Mesendoderm (in vitro differentiated cells): Measurements from ENCODE around the gene TSC2.

Experiments
- DNase-seq: peaks from one replicate; pipeline ENCODE4 v3.0.0; 2013
- H2AK5ac ChIP-seq: 2 replicates; pipeline ENCODE4 v1.6.1; 2013; ENCODE audit warnings: low read length, inconsistent platforms
- H2BK120ac ChIP-seq: 2 replicates; pipeline ENCODE4 v1.6.1; 2013; ENCODE audit warnings: low read depth, mild to moderate bottlenecking, low read length, moderate library complexity, mixed read lengths
- H2BK15ac ChIP-seq: replicated peaks from 2 replicates; pipeline ENCODE4 v1.6.1; 2013; ENCODE audit warnings: low read depth, mild to moderate bottlenecking, moderate library complexity
- H2BK5ac ChIP-seq: 2 replicates; pipeline ENCODE4 v1.6.1; 2013; ENCODE audit warnings: low read length, inconsistent platforms
- H3K18ac ChIP-seq: 2 replicates; pipeline ENCODE4 v1.6.1; 2013; ENCODE audit warnings: mild to moderate bottlenecking, low read length, mixed read lengths
- H3K23ac ChIP-seq: one replicate; pipeline ENCODE4 v1.6.1; 2013; ENCODE audit warnings: low read length
- H3K27ac ChIP-seq: 2 replicates; pipeline ENCODE4 v1.5.1; 2013; ENCODE audit warnings: low read depth, mild to moderate bottlenecking, inconsistent platforms, low read length, moderate library complexity
- H3K27me3 ChIP-seq: 2 replicates; pipeline ENCODE4 v1.6.1; 2013; ENCODE audit warnings: low read length, control low read depth, mild to moderate bottlenecking, inconsistent platforms; ENCODE audit not compliant: insufficient read depth, poor library complexity
- H3K36me3 ChIP-seq: 2 replicates; pipeline ENCODE4 v1.6.1; 2013; ENCODE audit warnings: low read length, inconsistent platforms; ENCODE audit not compliant: control insufficient read depth, insufficient read depth
- H3K4ac ChIP-seq: one replicate; pipeline ENCODE4 v1.6.1; 2013; ENCODE audit warnings: low read depth, mild to moderate bottlenecking, low read length, moderate library complexity
- H3K4me1 ChIP-seq: 2 replicates; pipeline ENCODE4 v1.6.1; 2013; ENCODE audit warnings: low read depth, low read length, inconsistent platforms; ENCODE audit not compliant: control insufficient read depth
- H3K4me2 ChIP-seq: 2 replicates; pipeline ENCODE4 v1.6.1; 2013; ENCODE audit warnings: low read length
- H3K4me3 ChIP-seq: 2 replicates; pipeline ENCODE4 v1.5.1; 2013; ENCODE audit warnings: mild to moderate bottlenecking, low read length
- H3K56ac ChIP-seq: one replicate; pipeline ENCODE4 v1.6.1; 2013; ENCODE audit warnings: low read length
- H3K79me1 ChIP-seq: 2 replicates; pipeline ENCODE4 v1.6.1; 2013; ENCODE audit warnings: low read length, inconsistent platforms
- H3K79me2 ChIP-seq: 2 replicates; pipeline ENCODE4 v1.6.1; 2013; ENCODE audit warnings: mild to moderate bottlenecking, low read length; ENCODE audit not compliant: control insufficient read depth, insufficient read depth
- H3K9ac ChIP-seq: 2 replicates; pipeline ENCODE4 v1.6.1; 2013; ENCODE audit warnings: low read length, inconsistent platforms
- H4K5ac ChIP-seq: one replicate; pipeline ENCODE4 v1.6.1; 2013; ENCODE audit warnings: low read length
- H4K8ac ChIP-seq: one replicate; pipeline ENCODE4 v1.6.1; 2013; ENCODE audit warnings: low read depth, mild to moderate bottlenecking, control low read depth, low read length, moderate library complexity
- WGBS: extraction: QIAGEN DNeasy Blood & Tissue Kit; methylation state at CpG from one replicate; pipeline ENCODE4 v1.1.7; 2013; ENCODE audit warnings: low lambda C conversion rate, missing lambda C conversion rate; ENCODE audit not compliant: insufficient coverage; ENCODE audit errors: extremely low coverage; 5-methylcytosine and 5-hydroxymethylcytosine counted together

TSC2 gene

GRCh38 chr16:2062801-2063200 lies 15.0 kb downstream of the TSC2 start:
- Histone ChIP-seq H3K4ac (no peak overlapping the region), H3K4me3 (no peak overlapping the region), H3K36me3 (no peaks in the 10 kb centered on the region), H3K79me1 (no peaks in the 10 kb centered on the region), H3K4me1 (no peaks in the 10 kb centered on the region), H2BK15ac (no peak overlapping the region), H2AK5ac (no peak overlapping the region), H4K5ac (no peak overlapping the region), H3K4me2 (no peak overlapping the region), H3K27ac (no peak overlapping the region), H3K79me2 (no peaks in the 10 kb centered on the region), H3K18ac (no peak overlapping the region), H2BK5ac (no peak overlapping the region), H3K27me3 (no peaks in the 10 kb centered on the region), H2BK120ac (no peak overlapping the region), H3K23ac (no peak overlapping the region), H4K8ac (no peak overlapping the region), H3K56ac (no peak overlapping the region), H3K9ac (no peak overlapping the region)
- no peak for DNase-seq
- no CpG with 5 or more reads among the region's 28 CpGs for WGBS

GRCh38 chr16:2063861-2064260 lies 16.1 kb downstream of the TSC2 start:
- DNase-seq = no peak
- Histone ChIP-seq H3K4me3 (no peak overlapping the region), H3K36me3 (no peaks in the 10 kb centered on the region), H3K56ac (no peak overlapping the region), H2BK15ac (no peak overlapping the region), H3K18ac (no peak overlapping the region), H4K5ac (no peak overlapping the region), H3K27ac (no peak overlapping the region), H2BK5ac (no peak overlapping the region), H3K23ac (no peak overlapping the region), H3K4me2 (no peak overlapping the region), H2BK120ac (no peak overlapping the region), H3K4me1 (no peaks in the 10 kb centered on the region), H3K27me3 (no peaks in the 10 kb centered on the region), H2AK5ac (no peak overlapping the region), H3K4ac (no peak overlapping the region), H4K8ac (no peak overlapping the region), H3K79me2 (no peaks in the 10 kb centered on the region), H3K79me1 (no peaks in the 10 kb centered on the region), H3K9ac (no peak overlapping the region)
- WGBS = no CpG with 5 or more reads among the region's 25 CpGs

- H3K9ac ChIP-seq = no peak overlapping the region
These were observed 16.7 kb downstream of the TSC2 start for GRCh38 chr16:2064368-2064945.

GRCh38 chr16:2066139-2066538 lies 18.4 kb downstream of the TSC2 start:
- Histone ChIP-seq H3K18ac (no peak overlapping the region), H3K79me1 (no peaks in the 10 kb centered on the region), H3K4me2 (no peak overlapping the region), H3K23ac (no peak overlapping the region), H2BK15ac (no peak overlapping the region), H4K8ac (no peak overlapping the region), H3K27me3 (no peaks in the 10 kb centered on the region), H3K4me3 (no peak overlapping the region), H2BK5ac (no peak overlapping the region), H3K4ac (no peak overlapping the region), H3K56ac (no peak overlapping the region), H3K79me2 (no peaks in the 10 kb centered on the region), H3K9ac (no peak overlapping the region), H2AK5ac (no peak overlapping the region), H3K4me1 (no peaks in the 10 kb centered on the region), H2BK120ac (no peak overlapping the region), H3K36me3 (no peaks in the 10 kb centered on the region), H4K5ac (no peak overlapping the region), H3K27ac (no peak overlapping the region)
- no peak for DNase-seq
- WGBS = no CpG with 5 or more reads among the region's 11 CpGs

More at GRCh38 chr16:2064368-2064945, 16.7 kb downstream of the TSC2 start:
- no peak overlapping the region for H3K56ac ChIP-seq
- no peak overlapping the region for H2BK15ac ChIP-seq
- no peak for DNase-seq
- H3K27ac ChIP-seq = no peak overlapping the region
- WGBS = no CpG with 5 or more reads among the region's 16 CpGs
- no peaks in the 10 kb centered on the region for H3K79me1 ChIP-seq
- no peak overlapping the region for H2BK5ac ChIP-seq
- H3K36me3 ChIP-seq = no peaks in the 10 kb centered on the region
- no peak overlapping the region for H4K5ac ChIP-seq
- H2BK120ac ChIP-seq = no peak overlapping the region
- no peak overlapping the region for H3K4me3 ChIP-seq
- no peak overlapping the region for H3K4me2 ChIP-seq
- H3K27me3 ChIP-seq = no peaks in the 10 kb centered on the region
- no peak overlapping the region for H4K8ac ChIP-seq
- no peak overlapping the region for H3K4ac ChIP-seq
- no peak overlapping the region for H3K18ac ChIP-seq
- H2AK5ac ChIP-seq = no peak overlapping the region
- no peaks in the 10 kb centered on the region for H3K4me1 ChIP-seq
- no peaks in the 10 kb centered on the region for H3K79me2 ChIP-seq
- H3K23ac ChIP-seq = no peak overlapping the region

GRCh38 chr16:2070576-2071453 lies 23.0 kb downstream of the TSC2 start:
- no peak for DNase-seq
- Histone ChIP-seq H2BK120ac (no peak overlapping the region), H3K36me3 (no peaks in the 10 kb centered on the region), H3K27me3 (no peaks in the 10 kb centered on the region), H4K8ac (no peak overlapping the region), H3K9ac (no peak overlapping the region), H2BK15ac (no peak overlapping the region), H3K18ac (no peak overlapping the region), H3K4me3 (no peak overlapping the region), H3K4me1 (no peaks in the 10 kb centered on the region), H3K4ac (no peak overlapping the region), H3K27ac (no peak overlapping the region), H3K23ac (no peak overlapping the region), H3K56ac (no peak overlapping the region), H3K4me2 (no peak overlapping the region), H3K79me2 (no peaks in the 10 kb centered on the region), H3K79me1 (no peaks in the 10 kb centered on the region), H2BK5ac (no peak overlapping the region), H2AK5ac (no peak overlapping the region), H4K5ac (no peak overlapping the region)
- no CpG with 5 or more reads among the region's 29 CpGs for WGBS
